Activated CD4-positive, alpha-beta T cell treated with anti-CD3 and anti-CD28 coated beads, Interleukin-2, amount 10 ng/mL, durations not matched to agents 24 days and 14 days (primary cell): ENCODE data around the gene CCDC92B. TPM values are rescaled to one million over a fixed set of nuclear protein-coding genes. Genes with fewer than 3 reads are reported as not detected.
"Not testable (repeated sequence)": the region's sequence is repeated elsewhere in the genome, so short reads cannot be mapped to it uniquely, and the experiment has no call there.

ENCODE experiments used
- DNase-seq: peaks from one replicate; pipeline ENCODE4 v3.0.0; 2022
- H3K27ac Mint-ChIP-seq: one replicate; pipeline ENCODE4 v1.8.0; 2022; ENCODE audit warnings: mild to moderate bottlenecking, mixed read lengths
- H3K27me3 Mint-ChIP-seq: one replicate; pipeline ENCODE4 v1.8.0; 2022; ENCODE audit warnings: mixed read lengths
- H3K36me3 Mint-ChIP-seq: one replicate; pipeline ENCODE4 v1.8.0; 2022; ENCODE audit warnings: low read depth, mild to moderate bottlenecking, mixed read lengths
- H3K4me1 Mint-ChIP-seq: one replicate; pipeline ENCODE4 v1.8.0; 2021; ENCODE audit warnings: mixed read lengths
- H3K4me3 Mint-ChIP-seq: one replicate; pipeline ENCODE4 v1.8.0; 2022; ENCODE audit warnings: mild to moderate bottlenecking, moderate library complexity, mixed read lengths
- H3K9me3 Mint-ChIP-seq: one replicate; pipeline ENCODE4 v1.8.0; 2021; ENCODE audit warnings: mixed read lengths
- intact Hi-C: fragments of 100-400 bp; cut with micrococcal nuclease; formaldehyde crosslinking; loops from one replicate; pipeline ENCODE4 v1.15.1; 2023
- total RNA-seq: library from RNA; stranded (reverse); gene quantifications from 2 replicates; pipeline ENCODE4 v1.2.3, GENCODE V29; 2022

CCDC92B gene
- total RNA-seq, 1 donor from 2014 or later, result 0.14 TPM

DNA sequence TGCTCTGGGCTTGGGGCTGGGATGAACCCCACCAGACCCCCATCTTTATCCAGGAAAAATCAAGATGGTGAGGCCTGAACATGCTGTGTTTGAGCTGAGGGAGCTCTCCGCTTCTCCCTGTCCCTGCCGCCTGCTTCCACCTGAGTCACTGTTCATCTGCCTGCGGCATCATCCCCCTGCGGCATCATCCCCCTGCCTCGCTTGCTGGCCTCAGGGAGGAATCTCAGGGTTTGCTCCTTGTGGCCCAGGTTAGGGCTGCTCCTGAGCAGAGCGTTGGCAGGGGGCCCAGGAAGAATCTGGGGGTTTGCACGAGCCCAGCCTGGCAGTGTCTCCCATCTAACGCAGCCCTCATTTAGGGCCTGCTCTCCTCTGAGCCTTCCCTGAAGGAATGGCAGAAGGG, 35.4 kb upstream of the CCDC92B start:
- no peak for DNase-seq
- Mint-ChIP-seq H3K27ac (no peak overlapping the region), H3K9me3 (no peaks in the 10 kb centered on the region), H3K4me3 (no peak overlapping the region), H3K4me1 (no peaks in the 10 kb centered on the region), H3K27me3 (peaks cover 5% of the 10 kb centered on the region), H3K36me3 (no peaks in the 10 kb centered on the region)
- intact Hi-C loops, result loop anchor here (5.0 kb wide), 1 partner anchor 42 kb away; no protein-coding TSS in a partner anchor

DNA sequence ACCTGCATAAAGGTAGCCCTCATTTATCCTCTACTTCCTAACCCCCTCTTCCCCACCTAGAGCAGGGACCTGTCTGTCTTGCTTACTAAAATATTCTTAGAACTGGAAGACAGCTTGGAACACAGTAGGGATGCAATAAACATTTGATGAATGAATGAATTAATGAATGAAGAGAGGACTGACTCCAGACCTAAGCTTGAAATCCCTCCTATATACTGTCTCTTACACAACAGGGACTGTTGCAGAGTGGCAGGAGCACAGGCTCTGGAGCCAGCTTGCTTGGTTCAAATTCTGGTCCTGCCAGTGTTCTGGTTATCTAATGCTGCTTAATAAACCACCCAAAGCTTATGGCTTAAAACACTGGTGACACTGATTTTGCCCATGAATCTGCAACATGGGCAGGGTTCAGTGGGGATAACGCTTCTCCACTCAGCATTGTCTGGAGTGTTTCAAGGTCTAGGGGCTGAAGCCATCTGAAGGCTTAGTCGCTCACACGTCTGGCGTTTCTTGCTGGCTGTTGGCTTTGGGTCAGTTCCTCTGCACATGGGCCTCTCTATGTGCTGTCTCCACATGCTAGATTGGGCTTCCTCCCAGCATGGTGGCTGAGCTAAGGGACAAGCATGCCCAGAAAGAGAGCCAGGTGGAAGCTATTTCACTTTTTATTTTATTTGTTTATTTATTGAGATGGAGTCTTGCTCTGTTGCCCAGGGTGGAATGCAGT, 34.0 kb upstream of the CCDC92B start:
- Mint-ChIP-seq H3K4me1 (no peaks in the 10 kb centered on the region), H3K27me3 (peaks cover 5% of the 10 kb centered on the region), H3K4me3 (no peak overlapping the region), H3K27ac (no peak overlapping the region), H3K36me3 (no peaks in the 10 kb centered on the region), H3K9me3 (no peaks in the 10 kb centered on the region)
- DNase-seq, result no peak
- intact Hi-C loops, result no loop called here

DNA sequence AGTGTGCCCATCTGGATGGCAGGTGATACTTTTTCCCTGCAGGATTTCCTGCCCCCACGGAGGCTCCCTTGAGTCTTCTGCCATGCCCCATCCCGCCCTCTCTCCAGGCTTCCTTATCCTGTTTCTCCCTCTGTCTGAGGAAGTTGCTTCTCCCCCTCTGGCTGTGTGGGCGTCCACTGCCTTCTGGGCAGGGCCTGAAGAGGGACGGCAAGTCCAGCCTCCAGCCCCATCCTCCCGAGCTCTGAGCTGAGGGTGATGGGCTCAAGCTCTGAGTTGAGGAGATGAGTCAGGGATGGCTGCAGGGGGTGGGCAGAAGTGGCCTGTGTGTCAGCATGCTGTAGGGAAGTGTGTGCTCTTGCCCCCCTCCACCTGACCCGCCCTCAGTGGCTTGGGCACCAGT, 32.6 kb upstream of the CCDC92B start:
- no peaks in the 10 kb centered on the region for H3K4me1 Mint-ChIP-seq
- intact Hi-C loops, result no loop called here

DNA sequence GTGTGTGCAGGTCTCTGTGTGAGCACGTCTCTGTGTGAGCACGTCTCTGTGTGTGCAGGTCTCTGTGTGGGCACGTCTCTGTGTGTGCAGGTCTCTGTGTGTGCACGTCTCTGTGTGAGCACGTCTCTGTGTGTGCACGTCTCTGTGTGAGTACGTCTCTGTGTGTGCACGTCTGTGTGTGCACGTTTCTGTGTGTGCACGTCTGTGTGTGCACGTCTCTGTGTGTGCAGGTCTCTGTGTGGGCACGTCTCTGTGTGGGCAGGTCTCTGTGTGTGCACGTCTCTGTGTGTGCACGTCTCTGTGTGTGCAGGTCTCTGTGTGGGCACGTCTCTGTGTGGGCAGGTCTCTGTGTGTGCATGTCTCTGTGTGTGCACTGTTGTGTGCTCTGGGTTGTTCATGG, 32.1 kb upstream of the CCDC92B start:
- H3K27ac Mint-ChIP-seq, H3K36me3 Mint-ChIP-seq, H3K4me1 Mint-ChIP-seq, H3K4me3 Mint-ChIP-seq, DNase-seq, H3K9me3 Mint-ChIP-seq, intact Hi-C loops: not testable (repeated sequence)
- peaks cover 16% of the 10 kb centered on the region for H3K27me3 Mint-ChIP-seq

More for the DNA sequence above, 32.6 kb upstream of the CCDC92B start:
- no peak overlapping the region for H3K27ac Mint-ChIP-seq
- H3K27me3 Mint-ChIP-seq, result peaks cover 13% of the 10 kb centered on the region
- no peaks in the 10 kb centered on the region for H3K36me3 Mint-ChIP-seq
- no peak for DNase-seq
- H3K4me3 Mint-ChIP-seq, result no peak overlapping the region
- H3K9me3 Mint-ChIP-seq, result no peaks in the 10 kb centered on the region

DNA sequence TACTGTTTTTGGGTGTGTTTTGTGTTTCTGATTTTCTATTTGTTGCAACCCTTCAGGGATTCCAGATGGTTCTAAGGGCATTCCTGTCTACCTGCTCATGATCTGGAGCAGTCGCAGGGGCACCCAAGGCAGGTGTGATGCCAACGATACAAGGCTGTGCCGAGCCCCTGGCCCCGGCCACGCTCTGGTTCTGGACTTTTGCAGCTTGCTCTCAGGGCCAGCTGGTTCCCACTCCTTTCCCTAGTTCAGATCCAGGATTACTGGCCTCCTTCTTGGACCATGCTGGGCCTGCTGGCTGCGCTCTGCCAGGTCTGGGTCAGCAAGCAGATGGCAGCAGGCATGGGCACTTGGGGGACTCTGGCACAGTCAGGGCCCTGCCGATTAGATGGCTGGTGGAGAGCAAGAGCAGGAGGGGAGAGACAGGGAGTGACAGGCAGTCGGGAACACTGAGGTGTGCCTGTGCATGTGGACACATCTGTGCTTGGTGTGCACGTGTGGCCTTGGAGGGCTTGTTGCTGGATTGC, 31.5 kb upstream of the CCDC92B start:
- H3K4me1 Mint-ChIP-seq, result peaks cover 2% of the 10 kb centered on the region

DNA sequence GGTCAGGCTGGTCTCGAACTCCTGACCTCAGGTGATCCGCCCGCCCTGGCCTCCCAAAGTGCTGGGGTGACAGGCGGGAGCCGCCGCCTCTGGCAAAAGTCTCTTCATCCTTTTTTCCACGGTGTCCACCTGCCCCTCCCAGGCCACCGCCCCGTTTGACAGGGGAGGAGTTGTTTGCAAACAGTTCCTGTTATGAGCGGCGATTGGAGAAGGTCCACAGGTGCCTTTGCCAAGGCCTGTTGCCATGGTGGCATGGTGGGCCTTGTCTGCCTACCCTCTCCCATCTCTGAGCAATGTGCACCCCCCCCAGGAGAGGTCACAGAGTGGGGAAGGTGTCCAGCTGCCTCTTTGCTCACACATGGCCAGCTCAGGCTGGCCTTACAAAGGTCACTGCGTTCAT, 30.8 kb upstream of the CCDC92B start:
- Mint-ChIP-seq H3K36me3 (no peaks in the 10 kb centered on the region), H3K4me1 (peaks cover 2% of the 10 kb centered on the region), H3K9me3 (no peaks in the 10 kb centered on the region), H3K27ac (no peak overlapping the region), H3K27me3 (peaks cover 25% of the 10 kb centered on the region), H3K4me3 (no peak overlapping the region)
- intact Hi-C loops, result no loop called here
- DNase-seq, result no peak

More for the DNA sequence above, 31.5 kb upstream of the CCDC92B start:
- intact Hi-C loops, result no loop called here
- no peak for DNase-seq
- Mint-ChIP-seq H3K27ac (no peak overlapping the region), H3K36me3 (no peaks in the 10 kb centered on the region), H3K27me3 (peaks cover 18% of the 10 kb centered on the region), H3K4me3 (no peak overlapping the region), H3K9me3 (no peaks in the 10 kb centered on the region)

DNA sequence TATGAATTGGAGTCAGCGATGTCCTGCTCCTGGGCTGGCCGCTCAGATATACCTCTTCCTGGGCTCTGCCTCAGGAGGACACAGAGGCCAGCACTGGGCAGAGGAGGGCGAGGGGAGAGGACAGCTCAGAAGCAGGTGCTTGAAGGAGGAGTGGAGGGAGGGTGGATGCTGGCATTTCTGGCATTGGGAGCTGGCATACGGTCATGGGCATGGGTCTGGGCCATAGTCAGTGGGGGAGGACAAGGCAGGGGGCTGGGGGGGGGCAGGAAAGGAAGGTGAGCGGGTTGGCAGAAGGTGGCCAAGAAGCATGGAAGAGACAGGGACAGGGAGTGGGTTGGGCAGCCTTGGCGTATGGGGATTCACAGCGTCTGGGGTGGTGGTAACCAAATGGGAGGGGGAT, 30.1 kb upstream of the CCDC92B start:
- Mint-ChIP-seq H3K27me3 (peaks cover 29% of the 10 kb centered on the region), H3K4me3 (no peak overlapping the region), H3K9me3 (no peaks in the 10 kb centered on the region), H3K27ac (no peak overlapping the region), H3K4me1 (peaks cover 2% of the 10 kb centered on the region), H3K36me3 (no peaks in the 10 kb centered on the region)
- DNase-seq, result no peak
- intact Hi-C loops, result no loop called here

DNA sequence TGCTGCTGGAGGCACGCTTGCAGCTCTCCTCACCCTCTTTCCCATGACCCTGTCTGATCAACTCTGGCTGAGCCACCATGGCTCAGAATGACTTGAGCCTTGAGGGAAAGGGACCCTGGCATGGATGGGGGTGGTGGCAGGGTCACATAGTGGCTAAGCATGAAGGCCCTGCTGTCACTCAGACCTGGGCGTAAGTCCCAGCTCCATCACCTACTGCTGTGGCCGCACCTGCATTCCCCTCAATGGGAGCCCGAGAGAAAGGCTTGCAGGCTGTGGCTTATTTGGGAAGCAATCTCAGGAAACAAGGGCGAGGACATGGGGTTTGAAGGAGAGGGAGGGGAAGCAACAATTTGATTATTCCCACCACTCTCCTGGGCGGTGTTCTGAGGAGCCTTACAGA, 29.0 kb upstream of the CCDC92B start:
- no peak for DNase-seq
- Mint-ChIP-seq H3K4me1 (peaks cover 2% of the 10 kb centered on the region), H3K9me3 (no peaks in the 10 kb centered on the region), H3K27me3 (peaks cover 29% of the 10 kb centered on the region), H3K36me3 (no peaks in the 10 kb centered on the region), H3K4me3 (no peak overlapping the region), H3K27ac (no peak overlapping the region)
- intact Hi-C loops, result no loop called here

DNA sequence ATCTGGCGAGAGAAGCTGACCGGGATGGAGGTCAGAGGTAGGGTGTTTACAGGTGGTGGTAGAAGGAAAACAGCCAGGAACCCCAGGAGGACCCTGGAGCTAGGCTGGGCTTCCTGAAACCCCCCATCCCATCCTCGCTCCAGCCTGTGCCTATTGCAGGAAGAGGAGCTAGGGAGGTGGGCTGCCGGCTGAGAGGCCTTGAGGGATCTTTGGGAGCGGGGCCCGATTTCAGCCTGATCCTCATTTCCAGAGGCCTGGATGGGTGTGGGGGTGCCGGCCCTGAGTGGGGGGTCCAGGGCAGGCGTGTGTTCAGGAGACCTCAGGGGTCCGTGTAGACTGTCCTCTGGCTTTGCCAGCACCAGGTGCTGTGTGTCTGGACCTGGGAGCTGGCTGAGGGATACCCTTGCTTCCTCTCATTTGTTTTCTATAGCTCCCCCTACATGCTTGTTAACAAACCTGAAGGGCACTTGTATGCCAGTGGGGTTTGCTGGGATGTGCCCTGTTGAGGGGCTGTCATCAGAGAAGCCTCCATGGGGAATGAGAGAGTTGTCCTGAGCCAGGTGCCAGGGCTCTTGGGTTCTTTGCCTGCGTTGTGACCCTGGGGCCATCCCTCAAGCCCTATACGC, 27.9 kb upstream of the CCDC92B start:
- Mint-ChIP-seq H3K36me3 (no peaks in the 10 kb centered on the region), H3K4me1 (peaks cover 2% of the 10 kb centered on the region), H3K9me3 (no peaks in the 10 kb centered on the region), H3K27ac (no peak overlapping the region), H3K4me3 (peak overlapping the region; percentile 50), H3K27me3 (peaks cover 36% of the 10 kb centered on the region)
- no peak for DNase-seq
- intact Hi-C loops, result no loop called here

DNA sequence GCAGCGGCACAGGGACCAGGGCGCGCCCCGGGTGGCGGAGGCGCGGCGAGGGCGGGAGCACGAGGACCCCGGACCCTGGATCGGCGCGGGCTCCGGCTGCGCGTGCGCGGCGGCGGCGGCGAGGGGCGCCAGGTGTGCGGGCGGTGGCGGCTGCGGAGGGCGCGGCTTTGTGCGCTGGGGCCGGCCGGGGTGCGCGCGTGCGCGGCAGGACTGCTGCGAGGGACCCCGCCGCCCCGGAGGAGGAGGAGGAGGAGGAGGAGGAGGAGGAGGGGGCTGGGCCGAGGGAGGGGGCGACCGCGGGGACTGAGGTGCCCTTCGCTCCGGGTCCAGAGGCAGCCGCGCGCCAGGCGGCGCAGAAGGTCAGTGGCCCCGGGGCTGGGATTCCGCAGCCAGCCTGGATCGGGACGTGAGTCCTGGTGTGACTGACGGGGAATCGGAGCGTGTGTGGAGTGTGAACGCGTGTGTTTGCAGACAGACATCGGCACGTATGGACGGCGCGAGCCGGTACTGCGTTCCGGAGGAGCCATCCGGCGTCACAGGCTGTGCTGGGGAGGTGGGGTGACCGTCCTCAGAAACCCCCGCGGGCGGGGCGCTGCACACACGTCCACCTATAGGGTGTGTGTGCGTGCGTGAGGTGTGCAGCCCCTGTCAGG, 27.3 kb upstream of the CCDC92B start:
- peak overlapping the region; percentile 50 for H3K4me3 Mint-ChIP-seq
- H3K27me3 Mint-ChIP-seq, result peaks cover 36% of the 10 kb centered on the region

DNA sequence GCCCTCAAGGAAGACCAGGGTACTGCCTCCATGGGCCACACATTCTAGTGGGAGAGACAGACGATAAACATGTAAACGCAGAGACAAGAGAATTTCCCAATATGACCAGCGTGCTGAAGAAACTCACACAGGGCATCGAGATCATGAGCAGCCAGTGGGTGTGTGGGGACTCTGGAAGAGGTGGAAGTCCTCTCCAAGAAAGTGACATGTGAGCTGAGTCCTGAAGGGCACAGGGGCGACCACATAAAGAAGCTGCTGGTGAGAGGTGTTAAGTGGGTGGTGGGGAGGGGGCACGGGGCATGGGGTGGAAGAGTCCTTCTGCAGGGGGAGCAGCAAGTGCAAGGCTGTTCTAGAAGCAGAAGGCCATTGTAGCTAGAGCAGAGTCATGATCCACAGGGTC, 25.8 kb upstream of the CCDC92B start:
- DNase-seq, result no peak
- Mint-ChIP-seq H3K36me3 (no peaks in the 10 kb centered on the region), H3K4me3 (no peak overlapping the region), H3K27me3 (peaks cover 36% of the 10 kb centered on the region), H3K4me1 (peaks cover 2% of the 10 kb centered on the region), H3K27ac (no peak overlapping the region), H3K9me3 (no peaks in the 10 kb centered on the region)
- intact Hi-C loops, result no loop called here

More for the DNA sequence above, 27.3 kb upstream of the CCDC92B start:
- intact Hi-C loops, result no loop called here
- H3K27ac Mint-ChIP-seq, result no peak overlapping the region
- DNase-seq, result no peak
- no peaks in the 10 kb centered on the region for H3K9me3 Mint-ChIP-seq
- peaks cover 2% of the 10 kb centered on the region for H3K4me1 Mint-ChIP-seq
- no peaks in the 10 kb centered on the region for H3K36me3 Mint-ChIP-seq

DNA sequence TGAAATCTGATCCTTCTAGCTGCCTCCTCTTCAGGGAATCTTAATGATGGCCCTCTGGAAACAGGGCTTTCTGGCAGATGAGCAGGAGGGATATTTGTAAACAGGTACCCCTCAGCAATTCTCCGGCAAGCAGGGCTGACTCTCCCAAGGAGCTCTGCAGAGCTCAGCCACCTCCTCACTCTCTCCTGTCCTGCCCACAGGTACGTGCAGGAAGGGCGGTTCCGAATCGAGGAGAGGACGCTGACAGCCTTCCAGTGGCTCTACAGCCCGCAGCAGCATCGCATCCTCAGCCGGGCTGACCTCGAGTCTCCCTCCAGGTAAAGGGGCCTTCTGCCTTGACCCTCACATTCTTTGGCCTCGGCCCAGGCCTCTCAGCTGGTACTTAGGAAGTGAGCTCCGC, 20.7 kb upstream of the CCDC92B start:
- peaks cover 3% of the 10 kb centered on the region for H3K4me1 Mint-ChIP-seq
- no peak overlapping the region for H3K27ac Mint-ChIP-seq

DNA sequence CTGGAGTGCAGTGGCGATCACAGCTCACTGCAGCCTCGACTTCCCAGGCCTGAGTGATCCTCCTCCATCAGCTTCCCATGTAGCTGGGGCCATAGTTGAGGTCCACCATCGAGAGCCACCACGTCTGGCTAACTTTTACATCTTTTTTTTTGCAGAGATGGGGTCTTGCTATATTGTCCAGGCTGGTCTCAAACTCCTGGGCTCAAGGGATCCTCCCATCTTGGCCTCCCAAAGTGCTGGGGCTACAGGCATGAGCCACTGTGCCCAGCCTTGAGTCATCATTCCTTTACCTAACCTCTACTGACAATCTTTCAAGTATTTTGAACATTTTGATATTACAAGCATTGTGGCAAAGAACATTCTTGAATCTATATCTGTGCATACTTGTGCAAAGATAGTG, 9.4 kb upstream of the CCDC92B start:
- Mint-ChIP-seq H3K27ac (no peak overlapping the region), H3K4me3 (no peak overlapping the region), H3K36me3 (no peaks in the 10 kb centered on the region), H3K4me1 (peaks cover 4% of the 10 kb centered on the region), H3K9me3 (no peaks in the 10 kb centered on the region), H3K27me3 (peaks cover 36% of the 10 kb centered on the region)
- intact Hi-C loops, result no loop called here
- DNase-seq, result no peak

More for the DNA sequence above, 20.7 kb upstream of the CCDC92B start:
- no peak for DNase-seq
- peaks cover 10% of the 10 kb centered on the region for H3K27me3 Mint-ChIP-seq
- no peak overlapping the region for H3K4me3 Mint-ChIP-seq
- H3K9me3 Mint-ChIP-seq, result no peaks in the 10 kb centered on the region
- no peaks in the 10 kb centered on the region for H3K36me3 Mint-ChIP-seq
- intact Hi-C loops, result no loop called here
